Subcutaneous abdominal adipose tissue (tissue), 5 donors: ENCODE measurements around the gene MRC2.

Source experiments
- H3K27ac ChIP-seq: one replicate; pipeline ENCODE4 v1.7.0; 2013; ENCODE audit warnings: low read depth, mild to moderate bottlenecking, inconsistent platforms, low read length, moderate library complexity
- H3K27me3 ChIP-seq, 5 donors: one replicate each; pipeline ENCODE4 v1.7.0; 2013; ENCODE audit warnings: low read length in 5 of 5, inconsistent platforms in 1 of 5; ENCODE audit not compliant: control insufficient read depth in 5 of 5, insufficient read depth in 4 of 5
- H3K36me3 ChIP-seq, 5 donors: one replicate each; pipeline ENCODE4 v1.7.0; 2013; ENCODE audit warnings: low read length in 5 of 5; ENCODE audit not compliant: control insufficient read depth in 5 of 5, insufficient read depth in 5 of 5
- H3K4me1 ChIP-seq, 5 donors: one replicate each; pipeline ENCODE4 v1.7.0; 2013; ENCODE audit warnings: low read length in 5 of 5, mild to moderate bottlenecking in 3 of 5, moderate library complexity in 1 of 5; ENCODE audit not compliant: control insufficient read depth in 5 of 5, insufficient read depth in 5 of 5
- H3K4me3 ChIP-seq, 5 donors: one replicate each; pipeline ENCODE4 v1.7.0; 2013; ENCODE audit warnings: low read length in 5 of 5, low read depth in 1 of 5
- H3K9ac ChIP-seq, 5 donors: one replicate each; pipeline ENCODE4 v1.7.0; 2013; ENCODE audit warnings: low read length in 5 of 5, mild to moderate bottlenecking in 4 of 5, moderate library complexity in 3 of 5
- H3K9me3 ChIP-seq, 5 donors: one replicate each; pipeline ENCODE4 v1.7.0; 2013; ENCODE audit warnings: low read length in 5 of 5; ENCODE audit not compliant: control insufficient read depth in 5 of 5
- donor health status: healthy.
- donor health status: healthy.
- donor health status: healthy.
- donor health status: healthy.
- donor health status: healthy.

MRC2 gene

DNA sequence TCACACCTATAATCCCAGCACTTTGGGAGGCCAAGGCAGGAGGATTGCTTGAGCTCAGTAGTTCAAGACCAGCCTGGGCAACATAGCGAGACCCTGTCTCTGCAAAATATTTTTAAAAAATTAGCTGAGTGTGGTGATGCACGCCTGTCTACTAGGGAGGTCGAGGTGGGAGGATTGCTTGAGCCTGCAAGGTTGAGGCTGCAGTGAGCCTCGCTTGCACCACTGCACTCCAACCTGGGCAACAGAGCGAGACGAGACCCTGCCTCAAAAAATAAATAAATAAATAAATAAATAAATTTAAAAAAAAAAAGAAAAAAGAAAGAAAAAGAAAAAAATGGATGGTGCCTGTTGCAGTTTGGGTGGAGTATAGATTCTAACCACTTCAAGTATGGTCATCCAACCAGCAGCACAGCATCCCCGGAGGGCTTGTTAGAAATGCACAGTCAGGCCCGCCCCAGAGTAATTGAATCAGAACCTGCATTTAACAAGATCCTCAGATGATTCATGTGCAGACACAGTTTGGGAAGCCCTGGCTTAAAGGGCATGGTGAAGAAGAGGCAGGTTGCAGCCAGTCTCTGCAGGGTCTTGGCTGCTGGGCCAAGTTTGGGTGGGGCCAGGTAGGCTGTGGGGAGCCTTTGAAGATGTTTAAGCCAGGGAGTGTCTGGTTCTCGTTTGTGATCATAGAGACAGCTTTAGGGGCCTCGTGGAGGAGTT is 40.8 kb downstream of the MRC2 start:
- no peak overlapping the region for H3K27ac ChIP-seq
- peaks cover 1 to 12% (median 10%) of the 10 kb centered on the region in 5 donors for H3K4me1 ChIP-seq
- H3K9me3 ChIP-seq = no peaks in the 10 kb centered on the region
- H3K4me3 ChIP-seq = no peak overlapping the region
- peaks cover 0 to 4% (median 3%) of the 10 kb centered on the region in 5 donors for H3K36me3 ChIP-seq
- peaks cover 0 to 3% (median 0%) of the 10 kb centered on the region in 5 donors for H3K27me3 ChIP-seq
- H3K9ac ChIP-seq = no peak overlapping the region

DNA sequence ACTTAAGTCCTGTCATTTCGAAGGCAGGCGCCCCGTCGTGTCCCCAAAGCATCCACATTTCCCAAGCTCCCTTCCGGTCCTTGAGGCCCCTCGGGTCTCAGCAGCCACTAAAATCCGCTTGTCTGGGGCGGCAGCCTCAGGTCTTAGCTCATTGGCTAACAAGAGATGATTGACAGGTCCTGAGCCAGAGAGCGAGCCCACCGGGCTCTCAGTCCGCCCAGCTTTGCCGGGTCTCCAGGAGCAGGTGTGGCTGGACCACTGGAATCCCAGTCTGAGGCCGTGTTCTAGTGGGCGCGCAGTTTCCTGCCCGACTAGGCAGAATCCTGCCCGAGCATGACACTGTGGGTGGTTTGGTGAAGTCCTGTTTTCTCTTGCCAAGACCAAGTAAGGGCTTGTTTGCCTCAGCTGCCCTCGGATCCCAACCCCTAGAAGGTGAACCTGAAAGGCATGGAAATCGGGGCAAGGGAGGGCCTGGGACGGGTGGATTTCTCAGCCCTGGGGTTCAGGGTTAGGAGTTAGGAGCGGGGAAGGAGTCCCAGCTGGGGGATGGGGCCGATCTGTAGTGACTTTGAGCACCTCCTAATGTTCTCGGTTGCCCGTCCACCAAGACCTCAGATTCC is 42.8 kb downstream of the MRC2 start:
- H3K36me3 ChIP-seq = peaks cover 0 to 4% (median 0%) of the 10 kb centered on the region in 5 donors
- H3K4me3 ChIP-seq = no peak overlapping the region
- H3K9ac ChIP-seq = peak overlapping the region in 1 of 5 donors; percentile 22
- peaks cover 4 to 21% (median 19%) of the 10 kb centered on the region in 5 donors for H3K4me1 ChIP-seq
- no peak overlapping the region for H3K27ac ChIP-seq
- no peaks in the 10 kb centered on the region for H3K27me3 ChIP-seq
- no peaks in the 10 kb centered on the region for H3K9me3 ChIP-seq

DNA sequence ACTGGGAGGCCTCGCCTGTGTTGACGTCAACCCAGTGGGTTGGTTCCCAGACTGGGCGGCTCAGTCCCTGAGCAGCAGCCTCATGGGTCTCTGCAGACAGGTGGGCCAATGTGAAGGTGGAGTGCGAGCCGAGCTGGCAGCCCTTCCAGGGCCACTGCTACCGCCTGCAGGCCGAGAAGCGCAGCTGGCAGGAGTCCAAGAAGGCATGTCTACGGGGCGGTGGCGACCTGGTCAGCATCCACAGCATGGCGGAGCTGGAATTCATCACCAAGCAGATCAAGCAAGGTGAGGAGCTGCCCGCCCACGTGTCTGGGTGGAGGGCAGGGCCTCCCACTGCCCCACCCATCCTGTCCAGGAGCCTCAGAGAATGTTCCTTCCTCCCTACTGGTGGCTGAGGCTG is 44.1 kb downstream of the MRC2 start:
- no peak overlapping the region for H3K27ac ChIP-seq

DNA sequence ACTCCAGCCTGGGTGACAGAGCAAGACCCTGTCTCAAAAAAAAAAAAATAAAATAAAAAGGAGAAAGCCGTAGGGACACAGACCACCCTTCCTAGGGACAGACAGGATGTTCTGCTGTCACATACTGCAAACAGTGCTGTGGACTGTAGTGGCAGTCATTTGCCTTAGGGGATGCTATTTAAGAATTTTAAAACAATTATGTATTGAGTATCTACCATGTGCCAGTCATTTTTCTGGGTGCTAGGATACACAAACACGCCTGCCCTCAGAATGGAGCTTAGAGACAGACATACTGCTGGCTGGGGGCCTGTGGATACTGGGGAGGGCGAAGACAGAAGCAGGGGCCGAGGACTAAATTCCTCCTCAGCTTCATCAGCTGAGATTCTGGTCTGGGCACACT is 45.5 kb downstream of the MRC2 start:
- Histone ChIP-seq H3K27ac (no peak overlapping the region), H3K4me3 (no peak overlapping the region), H3K27me3 (no peaks in the 10 kb centered on the region), H3K9ac (no peak overlapping the region), H3K4me1 (peaks cover 4 to 30% (median 25%) of the 10 kb centered on the region in 5 donors), H3K36me3 (peaks cover 0 to 5% (median 0%) of the 10 kb centered on the region in 5 donors), H3K9me3 (no peaks in the 10 kb centered on the region)

More for the DNA sequence above, 44.1 kb downstream of the MRC2 start:
- Histone ChIP-seq H3K4me1 (peaks cover 4 to 26% (median 25%) of the 10 kb centered on the region in 5 donors), H3K9me3 (no peaks in the 10 kb centered on the region), H3K27me3 (no peaks in the 10 kb centered on the region), H3K9ac (no peak overlapping the region), H3K4me3 (no peak overlapping the region), H3K36me3 (peaks cover 0 to 5% (median 0%) of the 10 kb centered on the region in 5 donors)

DNA sequence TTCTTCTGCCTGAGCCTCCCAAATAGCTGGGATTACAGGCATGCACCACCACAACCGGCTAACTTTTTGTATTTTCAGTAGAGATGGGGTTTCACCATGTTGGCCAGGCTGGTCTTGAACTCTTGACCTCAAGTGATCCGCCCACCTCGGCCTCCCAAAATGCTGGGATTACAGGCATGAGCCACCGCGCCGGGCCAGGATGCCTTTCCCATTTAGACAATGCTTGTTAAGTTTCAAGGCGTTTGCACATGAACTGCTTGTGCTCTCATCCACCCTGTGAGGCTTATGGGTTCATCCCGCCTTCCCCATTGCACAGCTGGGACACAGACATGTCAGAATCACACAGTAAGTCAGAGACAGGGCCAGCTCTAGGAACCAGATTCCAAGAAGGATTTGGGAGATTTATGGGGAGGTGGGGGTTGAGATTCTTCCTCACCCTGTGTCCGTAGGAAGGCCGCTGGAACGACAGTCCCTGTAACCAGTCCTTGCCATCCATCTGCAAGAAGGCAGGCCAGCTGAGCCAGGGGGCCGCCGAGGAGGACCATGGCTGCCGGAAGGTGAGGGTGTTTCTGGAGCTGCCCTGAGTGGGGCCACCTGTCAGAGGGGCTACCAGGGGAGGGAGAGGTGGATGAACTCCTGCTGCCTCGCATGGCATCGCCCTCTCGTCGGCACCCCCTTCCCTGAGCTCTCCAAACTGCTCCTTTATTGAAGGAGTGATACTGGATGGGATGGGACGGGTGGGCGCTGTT is 46.3 kb downstream of the MRC2 start:
- Histone ChIP-seq H3K27me3 (peaks cover 0 to 3% (median 0%) of the 10 kb centered on the region in 5 donors), H3K27ac (no peak overlapping the region), H3K9me3 (no peaks in the 10 kb centered on the region), H3K36me3 (peaks cover 0 to 8% (median 4%) of the 10 kb centered on the region in 5 donors), H3K4me1 (peaks cover 4 to 30% (median 25%) of the 10 kb centered on the region in 5 donors), H3K9ac (no peak overlapping the region), H3K4me3 (no peak overlapping the region)

DNA sequence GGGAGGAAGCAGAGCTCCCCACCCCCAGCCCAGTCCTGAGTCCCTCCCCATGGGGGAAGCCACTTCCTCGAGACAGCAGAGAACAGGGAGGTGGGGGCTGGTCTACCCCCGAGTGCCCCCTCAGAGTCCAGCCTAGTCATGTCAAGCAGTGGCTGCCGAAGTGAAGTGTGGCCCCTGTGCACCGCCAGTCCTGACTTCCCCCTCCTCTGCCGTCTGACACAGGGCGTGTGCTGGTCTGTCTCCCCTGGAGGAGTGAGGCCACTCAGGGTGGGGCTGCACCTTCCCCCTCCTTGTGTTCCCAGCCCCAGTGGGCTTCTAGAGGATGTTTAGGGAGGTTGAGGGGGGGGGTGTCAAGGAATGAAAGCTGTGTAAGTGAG is 46.9 kb downstream of the MRC2 start:
- no peak overlapping the region for H3K4me3 ChIP-seq
- H3K9me3 ChIP-seq = no peaks in the 10 kb centered on the region
- peaks cover 4 to 30% (median 25%) of the 10 kb centered on the region in 5 donors for H3K4me1 ChIP-seq
- H3K27ac ChIP-seq = no peak overlapping the region
- H3K36me3 ChIP-seq = peaks cover 0 to 8% (median 5%) of the 10 kb centered on the region in 5 donors
- H3K9ac ChIP-seq = no peak overlapping the region
- peaks cover 0 to 3% (median 0%) of the 10 kb centered on the region in 5 donors for H3K27me3 ChIP-seq

DNA sequence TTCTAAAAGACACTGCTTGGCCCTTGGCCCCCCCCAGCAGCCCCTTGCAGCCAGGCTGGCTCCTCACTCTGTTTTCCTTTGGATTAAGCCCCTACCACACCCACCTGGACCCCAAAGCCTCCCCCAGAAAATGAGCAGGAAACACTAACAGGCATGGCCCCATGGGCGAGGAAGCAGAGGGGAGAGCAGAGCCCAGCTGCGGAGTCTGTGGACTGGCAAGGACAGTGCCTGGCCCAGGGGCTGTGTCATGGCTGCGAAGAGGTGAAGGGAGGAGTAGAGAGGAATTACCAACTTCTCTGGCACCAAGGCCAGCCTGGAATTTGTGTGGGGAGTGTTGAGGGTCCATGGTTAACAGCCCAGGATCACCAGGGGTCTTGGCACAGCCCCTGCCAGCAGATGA is 47.4 kb downstream of the MRC2 start:
- H3K27me3 ChIP-seq = peaks cover 0 to 3% (median 0%) of the 10 kb centered on the region in 5 donors
- H3K9me3 ChIP-seq = no peaks in the 10 kb centered on the region
- no peak overlapping the region for H3K27ac ChIP-seq
- H3K9ac ChIP-seq = no peak overlapping the region
- peaks cover 4 to 30% (median 25%) of the 10 kb centered on the region in 5 donors for H3K4me1 ChIP-seq
- no peak overlapping the region for H3K4me3 ChIP-seq
- H3K36me3 ChIP-seq = peaks cover 0 to 8% (median 5%) of the 10 kb centered on the region in 5 donors

DNA sequence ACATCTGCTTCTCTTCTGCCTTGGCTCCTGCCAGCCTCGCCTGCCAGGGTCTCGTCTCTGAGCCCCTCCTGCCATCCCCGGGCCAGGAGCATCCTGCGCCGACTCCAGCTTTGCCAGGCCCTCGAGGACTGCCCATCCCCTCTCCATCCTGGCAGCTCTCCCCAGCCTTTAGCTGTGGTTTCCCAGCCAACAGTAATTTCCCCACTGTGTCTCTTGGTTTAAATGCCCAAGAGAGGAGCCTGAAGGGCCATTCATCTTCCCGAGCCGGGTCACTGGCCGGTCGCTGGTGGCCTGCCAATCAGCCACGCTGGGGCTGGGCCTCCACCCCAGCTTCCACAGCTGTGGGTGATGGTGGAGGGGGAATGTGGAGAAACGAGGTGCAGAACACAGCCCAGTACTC is 47.8 kb downstream of the MRC2 start:
- H3K36me3 ChIP-seq = peaks cover 0 to 8% (median 5%) of the 10 kb centered on the region in 5 donors
- peaks cover 0 to 3% (median 0%) of the 10 kb centered on the region in 5 donors for H3K27me3 ChIP-seq
- H3K4me3 ChIP-seq = no peak overlapping the region
- no peak overlapping the region for H3K27ac ChIP-seq
- H3K4me1 ChIP-seq = peaks cover 4 to 30% (median 25%) of the 10 kb centered on the region in 5 donors
- H3K9me3 ChIP-seq = no peaks in the 10 kb centered on the region
- no peak overlapping the region for H3K9ac ChIP-seq

DNA sequence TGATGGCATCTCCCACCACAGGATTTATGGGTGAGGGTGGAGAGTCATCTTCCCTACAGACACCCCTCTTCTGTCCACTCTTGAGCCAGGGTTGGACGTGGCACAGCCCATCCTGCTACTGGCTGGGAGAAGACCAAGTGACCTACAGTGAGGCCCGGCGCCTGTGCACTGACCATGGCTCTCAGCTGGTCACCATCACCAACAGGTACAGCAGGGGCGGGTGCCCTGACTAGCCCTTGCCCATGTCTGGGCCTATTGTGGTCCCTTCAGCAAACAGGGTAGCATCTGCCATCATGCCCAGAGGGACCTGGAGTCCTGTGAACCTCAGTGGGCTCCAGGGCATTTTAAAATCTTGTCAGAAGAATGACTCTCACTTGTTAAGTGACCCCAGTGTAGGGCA is 48.2 kb downstream of the MRC2 start:
- Histone ChIP-seq H3K4me3 (no peak overlapping the region), H3K9me3 (no peaks in the 10 kb centered on the region), H3K36me3 (peaks cover 0 to 8% (median 5%) of the 10 kb centered on the region in 5 donors), H3K9ac (no peak overlapping the region), H3K27me3 (peaks cover 0 to 3% (median 0%) of the 10 kb centered on the region in 5 donors), H3K4me1 (peaks cover 4 to 30% (median 25%) of the 10 kb centered on the region in 5 donors), H3K27ac (no peak overlapping the region)
